ENCODE results near the gene RMRP. TPM values are rescaled to one million over a fixed set of nuclear protein-coding genes. Genes with fewer than 3 reads are reported as not detected.

The RMRP gene
- total RNA-seq, 1 donor: 30,763 TPM

DNA sequence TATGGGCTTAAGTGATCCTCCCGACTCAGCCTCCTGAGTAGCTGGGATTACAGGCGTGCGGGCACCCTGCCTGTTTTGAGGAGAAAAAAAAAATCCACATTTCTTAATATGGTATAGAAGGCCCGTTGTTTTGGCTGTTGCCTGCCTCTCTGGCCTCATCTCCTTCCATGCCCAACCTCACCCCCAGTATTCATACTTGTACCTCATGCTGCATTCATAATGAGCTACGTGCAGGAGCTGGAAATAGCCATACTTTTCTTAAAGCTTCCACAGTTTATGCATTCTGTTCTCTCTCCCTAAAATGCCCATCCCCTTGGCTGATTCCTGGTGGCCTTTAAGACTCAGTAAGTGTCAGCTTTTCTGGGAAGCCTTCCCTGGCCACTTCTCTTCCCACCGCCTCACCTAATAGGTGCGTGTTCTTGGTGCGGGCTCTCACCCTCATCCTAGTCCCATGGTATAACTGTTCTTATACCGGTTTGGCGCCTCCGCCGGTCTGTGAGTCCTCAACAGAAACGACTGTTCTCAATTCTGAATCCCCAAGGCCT lies 34.0 kb upstream of the RMRP start:
- TF ChIP-seq, protein P1, sequence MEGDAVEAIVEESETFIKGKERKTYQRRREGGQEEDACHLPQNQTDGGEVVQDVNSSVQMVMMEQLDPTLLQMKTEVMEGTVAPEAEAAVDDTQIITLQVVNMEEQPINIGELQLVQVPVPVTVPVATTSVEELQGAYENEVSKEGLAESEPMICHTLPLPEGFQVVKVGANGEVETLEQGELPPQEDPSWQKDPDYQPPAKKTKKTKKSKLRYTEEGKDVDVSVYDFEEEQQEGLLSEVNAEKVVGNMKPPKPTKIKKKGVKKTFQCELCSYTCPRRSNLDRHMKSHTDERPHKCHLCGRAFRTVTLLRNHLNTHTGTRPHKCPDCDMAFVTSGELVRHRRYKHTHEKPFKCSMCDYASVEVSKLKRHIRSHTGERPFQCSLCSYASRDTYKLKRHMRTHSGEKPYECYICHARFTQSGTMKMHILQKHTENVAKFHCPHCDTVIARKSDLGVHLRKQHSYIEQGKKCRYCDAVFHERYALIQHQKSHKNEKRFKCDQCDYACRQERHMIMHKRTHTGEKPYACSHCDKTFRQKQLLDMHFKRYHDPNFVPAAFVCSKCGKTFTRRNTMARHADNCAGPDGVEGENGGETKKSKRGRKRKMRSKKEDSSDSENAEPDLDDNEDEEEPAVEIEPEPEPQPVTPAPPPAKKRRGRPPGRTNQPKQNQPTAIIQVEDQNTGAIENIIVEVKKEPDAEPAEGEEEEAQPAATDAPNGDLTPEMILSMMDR (IDR thresholded peaks at IDR 0.05; ENCODE audit: insufficient read depth, low read length): no peak
- H3K4me3 ChIP-seq (ENCODE audit: low read depth, low read length): no peak overlapping the region
- no peak for DNase-seq (ENCODE audit: low read depth)

GRCh38 chr9:35691334-35691650 lies 33.5 kb upstream of the RMRP start:
- H3K4me3 ChIP-seq (ENCODE audit: low read depth, low read length): peak overlapping the region; percentile 79
- TF ChIP-seq, protein P1 (IDR thresholded peaks at IDR 0.05; ENCODE audit: insufficient read depth, low read length): no peak
- no peak for DNase-seq (ENCODE audit: low read depth)

GRCh38 chr9:35690614-35691333 lies 33.0 kb upstream of the RMRP start:
- DNase-seq (ENCODE audit: low read depth): peak; percentile 71
- peak overlapping the region; percentile 79 for H3K4me3 ChIP-seq (ENCODE audit: low read depth, low read length)
- TF ChIP-seq, protein P1 (IDR thresholded peaks at IDR 0.05; ENCODE audit: insufficient read depth, low read length): no peak

DNA sequence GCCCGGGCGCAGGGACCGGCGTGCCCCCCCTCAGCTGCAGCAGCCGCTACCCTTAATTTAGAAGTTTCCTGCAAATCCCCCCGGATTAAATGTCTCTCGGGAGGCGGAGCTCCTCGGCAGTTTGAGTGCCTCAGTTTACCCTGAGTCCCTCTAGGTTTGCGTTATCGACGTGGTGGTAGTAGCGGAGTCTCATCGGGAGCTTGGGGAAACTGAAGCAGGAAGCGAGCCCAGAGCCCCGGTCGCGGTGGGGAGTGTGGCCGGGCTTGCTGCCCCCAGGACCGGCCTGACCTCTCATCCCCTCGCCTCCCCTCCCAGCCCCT lies 32.4 kb upstream of the RMRP start:
- peak overlapping the region; percentile 79 for H3K4me3 ChIP-seq (ENCODE audit: low read depth, low read length)
- TF ChIP-seq, protein P1 (IDR thresholded peaks at IDR 0.05; ENCODE audit: insufficient read depth, low read length): no peak
- peak; percentile 44 for DNase-seq (ENCODE audit: low read depth)

- peak; percentile 68 for DNase-seq (ENCODE audit: low read depth)
- peak within 1 kb of the TSS; percentile 79 for H3K4me3 ChIP-seq (ENCODE audit: low read depth, low read length)
- TF ChIP-seq, protein P1 (IDR thresholded peaks at IDR 0.05; ENCODE audit: insufficient read depth, low read length): no peak
Observed at GRCh38 chr9:35689542-35690293, 31.9 kb upstream of the RMRP start, which contains the start of gene TPM2. Gene TPM2 (minus strand): TSS chr9:35689925. CDS start chr9:35689817, 108 bp downstream.

GRCh38 chr9:35688558-35689541 lies 31.0 kb upstream of the RMRP start:
- TF ChIP-seq, protein P1 (IDR thresholded peaks at IDR 0.05; ENCODE audit: insufficient read depth, low read length): no peak
- peak; percentile 84 for DNase-seq (ENCODE audit: low read depth)

More at GRCh38 chr9:35688558-35689541, 31.0 kb upstream of the RMRP start:
- peak overlapping the region; percentile 79 for H3K4me3 ChIP-seq (ENCODE audit: low read depth, low read length)

All from fibroblast of the aortic adventitia (primary cell).